GM12874 (cell line): ENCODE measurements around the gene FOXL2.

Source experiments
- TF ChIP-seq, protein P1 (sequence below): IDR thresholded peaks from 2 replicates; pipeline ENCODE4 v1.5.1; 2011; ENCODE audit warnings: low read depth, mild to moderate bottlenecking, control low read depth, low read length, moderate library complexity; ENCODE audit not compliant: insufficient read depth

The FOXL2 gene

DNA sequence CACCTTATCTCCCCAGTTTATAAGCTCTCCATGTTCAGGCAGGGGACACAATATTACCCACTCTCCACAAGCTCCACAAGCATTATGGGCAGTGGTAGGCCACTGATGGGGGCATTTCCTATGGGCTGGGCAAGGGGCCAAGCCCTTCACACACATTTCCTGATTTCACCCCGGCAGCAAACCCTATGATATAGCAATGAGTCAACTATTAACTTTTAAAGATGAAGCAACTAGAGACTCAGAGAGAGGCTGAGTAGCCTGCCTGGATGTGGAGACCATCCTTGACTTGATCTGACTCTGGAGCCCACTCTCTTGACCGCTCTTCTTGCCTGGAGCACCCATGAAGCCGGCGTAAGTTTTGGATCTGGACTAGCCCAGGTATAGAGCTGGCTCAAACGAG is 27.5 kb upstream of the FOXL2 start:
- TF ChIP-seq, protein P1, sequence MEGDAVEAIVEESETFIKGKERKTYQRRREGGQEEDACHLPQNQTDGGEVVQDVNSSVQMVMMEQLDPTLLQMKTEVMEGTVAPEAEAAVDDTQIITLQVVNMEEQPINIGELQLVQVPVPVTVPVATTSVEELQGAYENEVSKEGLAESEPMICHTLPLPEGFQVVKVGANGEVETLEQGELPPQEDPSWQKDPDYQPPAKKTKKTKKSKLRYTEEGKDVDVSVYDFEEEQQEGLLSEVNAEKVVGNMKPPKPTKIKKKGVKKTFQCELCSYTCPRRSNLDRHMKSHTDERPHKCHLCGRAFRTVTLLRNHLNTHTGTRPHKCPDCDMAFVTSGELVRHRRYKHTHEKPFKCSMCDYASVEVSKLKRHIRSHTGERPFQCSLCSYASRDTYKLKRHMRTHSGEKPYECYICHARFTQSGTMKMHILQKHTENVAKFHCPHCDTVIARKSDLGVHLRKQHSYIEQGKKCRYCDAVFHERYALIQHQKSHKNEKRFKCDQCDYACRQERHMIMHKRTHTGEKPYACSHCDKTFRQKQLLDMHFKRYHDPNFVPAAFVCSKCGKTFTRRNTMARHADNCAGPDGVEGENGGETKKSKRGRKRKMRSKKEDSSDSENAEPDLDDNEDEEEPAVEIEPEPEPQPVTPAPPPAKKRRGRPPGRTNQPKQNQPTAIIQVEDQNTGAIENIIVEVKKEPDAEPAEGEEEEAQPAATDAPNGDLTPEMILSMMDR = no peak

DNA sequence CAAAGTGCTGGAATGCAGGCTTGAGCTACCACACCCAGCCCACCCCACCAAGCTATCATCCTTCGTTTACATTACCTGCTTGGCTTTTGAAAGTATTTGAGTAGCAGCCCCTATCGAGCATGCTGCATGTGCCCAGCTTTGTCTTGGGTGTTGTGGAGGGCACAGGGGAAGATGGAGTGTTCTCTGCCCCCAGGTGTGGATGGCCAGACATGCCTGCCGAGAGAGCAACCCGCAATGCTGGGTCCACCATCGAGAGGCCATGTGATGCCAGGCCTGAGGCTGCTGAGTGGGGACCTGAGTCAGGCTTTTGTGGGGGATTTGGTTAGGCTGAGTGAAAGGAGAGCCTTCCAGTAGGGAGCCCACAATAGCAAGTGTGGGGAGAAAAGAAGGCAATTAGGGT is 26.0 kb upstream of the FOXL2 start:
- TF ChIP-seq, protein P1 = no peak

DNA sequence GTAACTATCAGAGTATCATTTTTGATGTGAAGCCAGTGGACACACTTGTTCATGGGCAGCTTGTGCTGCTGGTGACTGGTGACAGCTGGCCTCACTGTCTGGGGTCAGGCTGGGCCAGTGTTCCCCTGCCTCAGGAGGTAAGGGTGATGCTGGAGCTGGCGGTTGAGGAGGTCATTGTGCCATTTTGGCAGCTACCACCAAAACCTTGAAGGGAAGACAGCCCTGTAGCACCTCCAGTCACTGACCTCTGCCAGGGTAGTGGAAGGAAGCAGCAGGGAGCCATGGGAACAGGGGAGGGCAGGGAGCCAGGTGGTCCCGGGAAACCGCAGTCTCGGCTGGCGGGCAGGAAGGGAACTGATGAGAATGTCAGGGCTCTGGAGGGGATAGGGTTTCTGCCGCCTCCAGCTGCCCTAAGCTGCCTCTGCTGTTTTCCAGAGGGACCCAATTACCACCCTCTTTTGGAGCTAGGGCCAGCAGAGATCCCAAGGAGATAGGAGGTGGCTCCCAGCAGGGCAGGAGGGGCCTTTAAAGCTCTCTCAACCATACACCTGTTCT is 24.9 kb upstream of the FOXL2 start:
- TF ChIP-seq, protein P1 = no peak

DNA sequence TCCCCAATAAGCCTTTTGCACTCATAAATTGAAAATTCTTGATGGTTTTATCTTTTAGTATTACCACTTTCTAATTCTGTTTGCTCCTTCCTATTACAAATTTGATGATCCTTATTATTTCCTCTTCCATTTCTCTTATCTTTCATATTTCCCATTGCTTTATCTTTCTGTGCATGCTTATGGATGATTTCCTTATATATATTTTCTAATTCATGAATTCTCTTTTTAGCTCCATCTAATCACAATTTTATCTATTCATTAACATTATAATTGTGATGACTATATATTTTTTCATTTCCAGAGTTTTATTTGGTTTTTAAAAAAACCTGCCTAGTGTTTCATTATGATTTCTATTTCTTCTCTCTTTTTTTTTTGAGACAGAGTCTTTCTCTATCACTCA is 18.0 kb upstream of the FOXL2 start:
- TF ChIP-seq, protein P1 = no peak

DNA sequence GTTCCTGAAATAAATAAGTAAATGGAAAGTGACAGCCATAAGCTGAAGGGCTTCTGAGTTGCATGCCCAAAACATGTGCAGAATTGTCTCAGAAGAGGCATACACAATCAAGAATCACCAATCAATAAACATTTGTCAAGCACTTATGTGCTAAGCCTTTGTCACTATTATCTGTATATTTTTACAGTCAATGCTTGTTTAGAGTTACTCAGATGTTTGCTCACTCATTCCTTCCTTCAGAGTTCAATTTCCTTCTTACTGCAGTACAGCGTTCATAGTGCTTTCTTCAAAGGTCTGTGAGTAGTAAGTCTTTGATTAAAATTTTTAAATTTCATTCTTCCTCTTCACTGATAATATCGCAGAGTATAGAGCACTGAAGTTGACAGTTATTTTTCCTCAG is 17.3 kb upstream of the FOXL2 start:
- TF ChIP-seq, protein P1 = no peak

DNA sequence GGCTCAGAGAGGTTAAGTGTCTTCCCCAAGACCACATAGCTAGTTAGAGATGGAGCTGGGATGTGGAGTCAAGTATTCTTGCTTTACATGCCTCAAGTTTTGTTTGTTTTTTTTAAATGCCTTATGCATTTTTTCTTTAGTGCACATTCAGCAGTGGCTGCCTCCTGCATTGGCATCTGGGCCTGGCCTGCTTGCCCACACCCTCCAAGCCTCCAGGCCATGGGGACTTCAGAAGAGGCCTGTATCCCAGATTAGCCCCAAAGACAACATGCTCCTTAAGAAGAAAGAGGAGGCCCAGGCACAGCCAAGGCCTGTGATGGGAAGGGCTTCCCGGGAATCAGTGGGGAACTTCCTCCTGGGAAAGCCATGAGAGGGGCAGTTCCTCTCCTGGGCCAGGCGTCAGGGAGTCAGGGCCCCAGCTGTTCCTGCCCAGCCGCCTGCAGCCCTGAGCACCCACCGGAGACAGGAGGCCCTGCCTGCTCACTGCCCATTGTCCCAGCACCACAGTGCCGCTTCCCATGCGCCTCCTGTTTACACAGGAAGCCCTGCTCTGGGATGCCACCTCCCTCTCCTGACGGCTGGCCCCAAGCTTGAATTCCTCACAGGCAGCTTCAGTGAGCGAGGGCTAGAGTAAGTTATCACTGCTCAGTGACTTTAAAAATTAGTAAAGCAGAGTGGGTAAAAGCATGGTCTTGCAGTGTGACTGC is 16.1 kb upstream of the FOXL2 start:
- TF ChIP-seq, protein P1 = no peak

DNA sequence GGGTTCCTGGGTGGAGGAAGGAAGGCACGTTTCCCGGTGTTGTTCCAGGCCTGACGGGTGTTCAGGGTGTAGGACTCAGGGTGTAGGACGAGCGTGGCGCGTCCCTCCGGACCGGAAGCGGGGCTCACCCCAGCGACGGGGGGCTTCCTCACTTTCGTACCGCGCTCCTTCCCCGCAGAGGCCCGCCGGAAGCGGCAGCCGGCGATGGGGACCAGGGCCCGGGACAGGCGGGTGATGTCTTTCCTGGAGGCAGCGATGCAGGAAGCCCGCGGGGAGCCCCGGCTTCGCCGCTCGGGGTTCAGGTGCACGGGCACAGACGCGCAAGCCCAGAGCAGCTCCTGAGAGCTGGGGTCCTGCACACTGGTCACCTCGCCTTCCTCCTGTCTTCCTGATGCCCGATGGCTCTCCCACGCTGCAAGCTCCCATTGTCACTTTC is 13.5 kb upstream of the FOXL2 start:
- TF ChIP-seq, protein P1 = no peak
